H1 (cell line): Measurements from ENCODE around the gene CDK19. TPM values are rescaled to one million over a fixed set of nuclear protein-coding genes. Genes with fewer than 3 reads are reported as not detected.

Source experiments
- CBX5 ChIP-seq: fragments of 300-800, 300-1000 bp; sonication (generic); IDR thresholded peaks from 2 replicates; pipeline ENCODE4 v1.7.1; 2016; ENCODE audit warnings: antibody characterized with exemption, low read length, low read depth
- CBX8 ChIP-seq: fragments of 300-800, 300-1000 bp; sonication (generic); IDR thresholded peaks from 2 replicates; pipeline ENCODE4 v1.7.1; 2016; ENCODE audit warnings: low read depth, low read length, borderline replicate concordance
- GABPA ChIP-seq: IDR thresholded peaks from 2 replicates; pipeline ENCODE4 v1.6.1; 2011; ENCODE audit warnings: mild to moderate bottlenecking, low read length, moderate library complexity, borderline replicate concordance; ENCODE audit not compliant: insufficient read depth
- JUND ChIP-seq: IDR thresholded peaks from 2 replicates; pipeline ENCODE4 v1.6.1; 2011; ENCODE audit warnings: mild to moderate bottlenecking, improper control_type of control experiment, low read length
- PHF8 ChIP-seq: fragments of 200-600 bp; sonication (generic); conservative IDR thresholded peaks from 2 replicates; pipeline ENCODE4 v1.7.1; 2012; ENCODE audit warnings: low read depth, mild to moderate bottlenecking, inconsistent platforms, low read length, moderate library complexity
- RXRA ChIP-seq: IDR thresholded peaks from 2 replicates; pipeline ENCODE4 v1.6.1; 2011; ENCODE audit warnings: low read depth, mild to moderate bottlenecking, low read length, moderate library complexity; ENCODE audit not compliant: insufficient read depth
- polyA plus RNA-seq, 7 experiments: library from polyadenylated mRNA; depleted of rRNA in 3 of 7; stranded (reverse) in 5 of 7; unstranded in 2 of 7; fragments of >200 nt in 5 of 7; fragments of 200-250 nt in 2 of 7; gene quantifications; 1 replicate in 5 of 7; 2 replicates in 1 of 7; 4 replicates in 1 of 7; pipeline versions ENCODE4 v1.2.1 to v1.2.3, GENCODE V29; 2011 to 2013; ENCODE audit warnings: missing spikeins in 2 of 7, mixed read lengths in 2 of 7
- total RNA-seq: library from RNA; stranded (reverse); fragmentation: NEBNext Ultra II Directional; extraction: Animal tissue kit (Norgen Biotek cat#: 25700); gene quantifications from 2 replicates; pipeline ENCODE4 v1.2.1, GENCODE V29; 2021
- TF ChIP-seq, protein P1 (sequence below): fragments of 300-600 bp; sonication (generic); IDR thresholded peaks from 2 replicates; pipeline ENCODE4 v1.7.1; 2012; ENCODE audit warnings: low read length, moderate library complexity, mild to moderate bottlenecking, inconsistent platforms; ENCODE audit not compliant: insufficient replicate concordance
- TF ChIP-seq, protein P2 (sequence below): IDR thresholded peaks from 2 replicates; pipeline ENCODE4 v1.6.1; 2012; ENCODE audit warnings: inconsistent platforms
- TF ChIP-seq, protein P3 (sequence below): IDR thresholded peaks from 2 replicates; pipeline ENCODE4 v1.6.1; 2012; ENCODE audit warnings: inconsistent platforms

The CDK19 gene
- total and polyA plus RNA-seq, 2 of the 8 experiments (the other 6 are each of a cell fraction or from before 2014, with no cell fraction given), result 4.9 to 12.6 TPM

DNA sequence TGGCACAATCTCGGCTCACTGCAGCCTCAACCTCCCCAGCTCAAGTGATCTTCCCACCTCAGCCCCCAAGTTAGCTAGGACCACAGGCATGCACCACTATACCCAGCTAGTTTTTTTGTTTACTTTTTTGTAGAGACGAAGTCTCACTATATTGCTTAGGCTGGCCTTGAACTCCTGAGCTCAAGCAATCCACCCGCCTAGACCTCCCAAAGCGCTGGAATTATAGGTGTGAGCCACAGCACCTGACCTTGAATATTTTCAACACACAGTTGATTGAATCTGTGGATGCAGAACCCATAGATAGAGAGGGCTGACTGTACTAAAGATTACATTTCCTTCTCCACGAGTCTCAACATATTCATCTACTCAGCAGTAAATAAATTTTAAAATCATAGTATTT lies 15.6 kb downstream of the CDK19 start (continued):
- TF ChIP-seq, protein P1, sequence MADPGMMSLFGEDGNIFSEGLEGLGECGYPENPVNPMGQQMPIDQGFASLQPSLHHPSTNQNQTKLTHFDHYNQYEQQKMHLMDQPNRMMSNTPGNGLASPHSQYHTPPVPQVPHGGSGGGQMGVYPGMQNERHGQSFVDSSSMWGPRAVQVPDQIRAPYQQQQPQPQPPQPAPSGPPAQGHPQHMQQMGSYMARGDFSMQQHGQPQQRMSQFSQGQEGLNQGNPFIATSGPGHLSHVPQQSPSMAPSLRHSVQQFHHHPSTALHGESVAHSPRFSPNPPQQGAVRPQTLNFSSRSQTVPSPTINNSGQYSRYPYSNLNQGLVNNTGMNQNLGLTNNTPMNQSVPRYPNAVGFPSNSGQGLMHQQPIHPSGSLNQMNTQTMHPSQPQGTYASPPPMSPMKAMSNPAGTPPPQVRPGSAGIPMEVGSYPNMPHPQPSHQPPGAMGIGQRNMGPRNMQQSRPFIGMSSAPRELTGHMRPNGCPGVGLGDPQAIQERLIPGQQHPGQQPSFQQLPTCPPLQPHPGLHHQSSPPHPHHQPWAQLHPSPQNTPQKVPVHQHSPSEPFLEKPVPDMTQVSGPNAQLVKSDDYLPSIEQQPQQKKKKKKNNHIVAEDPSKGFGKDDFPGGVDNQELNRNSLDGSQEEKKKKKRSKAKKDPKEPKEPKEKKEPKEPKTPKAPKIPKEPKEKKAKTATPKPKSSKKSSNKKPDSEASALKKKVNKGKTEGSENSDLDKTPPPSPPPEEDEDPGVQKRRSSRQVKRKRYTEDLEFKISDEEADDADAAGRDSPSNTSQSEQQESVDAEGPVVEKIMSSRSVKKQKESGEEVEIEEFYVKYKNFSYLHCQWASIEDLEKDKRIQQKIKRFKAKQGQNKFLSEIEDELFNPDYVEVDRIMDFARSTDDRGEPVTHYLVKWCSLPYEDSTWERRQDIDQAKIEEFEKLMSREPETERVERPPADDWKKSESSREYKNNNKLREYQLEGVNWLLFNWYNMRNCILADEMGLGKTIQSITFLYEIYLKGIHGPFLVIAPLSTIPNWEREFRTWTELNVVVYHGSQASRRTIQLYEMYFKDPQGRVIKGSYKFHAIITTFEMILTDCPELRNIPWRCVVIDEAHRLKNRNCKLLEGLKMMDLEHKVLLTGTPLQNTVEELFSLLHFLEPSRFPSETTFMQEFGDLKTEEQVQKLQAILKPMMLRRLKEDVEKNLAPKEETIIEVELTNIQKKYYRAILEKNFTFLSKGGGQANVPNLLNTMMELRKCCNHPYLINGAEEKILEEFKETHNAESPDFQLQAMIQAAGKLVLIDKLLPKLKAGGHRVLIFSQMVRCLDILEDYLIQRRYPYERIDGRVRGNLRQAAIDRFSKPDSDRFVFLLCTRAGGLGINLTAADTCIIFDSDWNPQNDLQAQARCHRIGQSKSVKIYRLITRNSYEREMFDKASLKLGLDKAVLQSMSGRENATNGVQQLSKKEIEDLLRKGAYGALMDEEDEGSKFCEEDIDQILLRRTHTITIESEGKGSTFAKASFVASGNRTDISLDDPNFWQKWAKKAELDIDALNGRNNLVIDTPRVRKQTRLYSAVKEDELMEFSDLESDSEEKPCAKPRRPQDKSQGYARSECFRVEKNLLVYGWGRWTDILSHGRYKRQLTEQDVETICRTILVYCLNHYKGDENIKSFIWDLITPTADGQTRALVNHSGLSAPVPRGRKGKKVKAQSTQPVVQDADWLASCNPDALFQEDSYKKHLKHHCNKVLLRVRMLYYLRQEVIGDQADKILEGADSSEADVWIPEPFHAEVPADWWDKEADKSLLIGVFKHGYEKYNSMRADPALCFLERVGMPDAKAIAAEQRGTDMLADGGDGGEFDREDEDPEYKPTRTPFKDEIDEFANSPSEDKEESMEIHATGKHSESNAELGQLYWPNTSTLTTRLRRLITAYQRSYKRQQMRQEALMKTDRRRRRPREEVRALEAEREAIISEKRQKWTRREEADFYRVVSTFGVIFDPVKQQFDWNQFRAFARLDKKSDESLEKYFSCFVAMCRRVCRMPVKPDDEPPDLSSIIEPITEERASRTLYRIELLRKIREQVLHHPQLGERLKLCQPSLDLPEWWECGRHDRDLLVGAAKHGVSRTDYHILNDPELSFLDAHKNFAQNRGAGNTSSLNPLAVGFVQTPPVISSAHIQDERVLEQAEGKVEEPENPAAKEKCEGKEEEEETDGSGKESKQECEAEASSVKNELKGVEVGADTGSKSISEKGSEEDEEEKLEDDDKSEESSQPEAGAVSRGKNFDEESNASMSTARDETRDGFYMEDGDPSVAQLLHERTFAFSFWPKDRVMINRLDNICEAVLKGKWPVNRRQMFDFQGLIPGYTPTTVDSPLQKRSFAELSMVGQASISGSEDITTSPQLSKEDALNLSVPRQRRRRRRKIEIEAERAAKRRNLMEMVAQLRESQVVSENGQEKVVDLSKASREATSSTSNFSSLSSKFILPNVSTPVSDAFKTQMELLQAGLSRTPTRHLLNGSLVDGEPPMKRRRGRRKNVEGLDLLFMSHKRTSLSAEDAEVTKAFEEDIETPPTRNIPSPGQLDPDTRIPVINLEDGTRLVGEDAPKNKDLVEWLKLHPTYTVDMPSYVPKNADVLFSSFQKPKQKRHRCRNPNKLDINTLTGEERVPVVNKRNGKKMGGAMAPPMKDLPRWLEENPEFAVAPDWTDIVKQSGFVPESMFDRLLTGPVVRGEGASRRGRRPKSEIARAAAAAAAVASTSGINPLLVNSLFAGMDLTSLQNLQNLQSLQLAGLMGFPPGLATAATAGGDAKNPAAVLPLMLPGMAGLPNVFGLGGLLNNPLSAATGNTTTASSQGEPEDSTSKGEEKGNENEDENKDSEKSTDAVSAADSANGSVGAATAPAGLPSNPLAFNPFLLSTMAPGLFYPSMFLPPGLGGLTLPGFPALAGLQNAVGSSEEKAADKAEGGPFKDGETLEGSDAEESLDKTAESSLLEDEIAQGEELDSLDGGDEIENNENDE, result no peak
- no peak for TF ChIP-seq JUND
- TF ChIP-seq CBX8, result no peak
- TF ChIP-seq, protein P2, sequence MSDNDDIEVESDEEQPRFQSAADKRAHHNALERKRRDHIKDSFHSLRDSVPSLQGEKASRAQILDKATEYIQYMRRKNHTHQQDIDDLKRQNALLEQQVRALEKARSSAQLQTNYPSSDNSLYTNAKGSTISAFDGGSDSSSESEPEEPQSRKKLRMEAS, result no peak
- no peak for TF ChIP-seq GABPA
- no peak for TF ChIP-seq CBX5
- TF ChIP-seq PHF8, result no peak
- TF ChIP-seq, protein P3, sequence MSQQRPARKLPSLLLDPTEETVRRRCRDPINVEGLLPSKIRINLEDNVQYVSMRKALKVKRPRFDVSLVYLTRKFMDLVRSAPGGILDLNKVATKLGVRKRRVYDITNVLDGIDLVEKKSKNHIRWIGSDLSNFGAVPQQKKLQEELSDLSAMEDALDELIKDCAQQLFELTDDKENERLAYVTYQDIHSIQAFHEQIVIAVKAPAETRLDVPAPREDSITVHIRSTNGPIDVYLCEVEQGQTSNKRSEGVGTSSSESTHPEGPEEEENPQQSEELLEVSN, result no peak
- TF ChIP-seq RXRA, result no peak
